Karpas-422 (cell line): ENCODE data around the gene SUPT3H. TPM values are rescaled to one million over a fixed set of nuclear protein-coding genes. Genes with fewer than 3 reads are reported as not detected.
A peak's percentile ranks its signal among the peaks of the same experiment; 100 is the strongest.

Experiments used
- DNase-seq: peaks from one replicate; pipeline ENCODE4 v3.0.0-alpha.2; 2015
- H2AFZ ChIP-seq: fragments of 200-600 bp; sonication (generic); 2 replicates; pipeline ENCODE4 v1.6.1; 2014; ENCODE audit warnings: antibody characterized with exemption, low read length, mixed read lengths
- H3K27ac ChIP-seq: fragments of 200-600 bp; sonication (generic); 2 replicates; pipeline ENCODE4 v1.5.1; 2014; ENCODE audit warnings: mild to moderate bottlenecking, low read length, moderate library complexity
- H3K27me3 ChIP-seq: fragments of 200-600 bp; sonication (generic); 2 replicates; pipeline ENCODE4 v1.6.1; 2014; ENCODE audit warnings: low read length, mixed read lengths
- H3K36me3 ChIP-seq: fragments of 200-600 bp; sonication (generic); 2 replicates; pipeline ENCODE4 v1.6.1; 2014; ENCODE audit warnings: low read length, mixed read lengths; ENCODE audit not compliant: insufficient read depth
- H3K4me1 ChIP-seq: fragments of 200-600 bp; sonication (generic); 2 replicates; pipeline ENCODE4 v1.6.1; 2014; ENCODE audit warnings: mild to moderate bottlenecking, low read length, mixed read lengths
- H3K4me2 ChIP-seq: fragments of 200-600 bp; sonication (generic); 2 replicates; pipeline ENCODE4 v1.6.1; 2014; ENCODE audit warnings: low read length, low read depth, mild to moderate bottlenecking; ENCODE audit not compliant: poor library complexity, severe bottlenecking
- H3K4me3 ChIP-seq: fragments of 200-600 bp; sonication (generic); 2 replicates; pipeline ENCODE4 v1.5.1; 2014; ENCODE audit warnings: mild to moderate bottlenecking, antibody characterized with exemption, low read length, mixed read lengths
- H3K79me2 ChIP-seq: fragments of 200-600 bp; sonication (generic); 2 replicates; pipeline ENCODE4 v1.6.1; 2014; ENCODE audit warnings: mild to moderate bottlenecking, low read length, mixed read lengths
- H3K9ac ChIP-seq: fragments of 200-600 bp; sonication (generic); 2 replicates; pipeline ENCODE4 v1.6.0; 2014; ENCODE audit warnings: low read length
- H3K9me2 ChIP-seq: fragments of 200-600 bp; sonication (generic), shearing (Covaris generic); replicated peaks from 2 replicates; pipeline ENCODE4 v1.6.0; 2014; ENCODE audit warnings: mild to moderate bottlenecking, low read length, moderate library complexity; ENCODE audit not compliant: insufficient read depth
- H3K9me3 ChIP-seq: fragments of 300-700, 200-600 bp; sonication (generic); 2 replicates; pipeline ENCODE4 v1.6.1; 2014; ENCODE audit warnings: low read length, mixed read lengths
- H4K20me1 ChIP-seq: fragments of 200-600 bp; sonication (generic); 2 replicates; pipeline ENCODE4 v1.6.1; 2014; ENCODE audit warnings: mild to moderate bottlenecking, antibody characterized with exemption, low read length, low read depth; ENCODE audit not compliant: insufficient read depth
- total RNA-seq: library from RNA; depleted of rRNA; stranded (reverse); fragments of >200 nt; shearing (Covaris generic); gene quantifications from 2 replicates; pipeline ENCODE4 v1.2.3, GENCODE V29; 2014; ENCODE audit warnings: low replicate concordance; rRNA removed

SUPT3H gene
- total RNA-seq, result 2.0 and 2.6 TPM in 2 replicates

DNA sequence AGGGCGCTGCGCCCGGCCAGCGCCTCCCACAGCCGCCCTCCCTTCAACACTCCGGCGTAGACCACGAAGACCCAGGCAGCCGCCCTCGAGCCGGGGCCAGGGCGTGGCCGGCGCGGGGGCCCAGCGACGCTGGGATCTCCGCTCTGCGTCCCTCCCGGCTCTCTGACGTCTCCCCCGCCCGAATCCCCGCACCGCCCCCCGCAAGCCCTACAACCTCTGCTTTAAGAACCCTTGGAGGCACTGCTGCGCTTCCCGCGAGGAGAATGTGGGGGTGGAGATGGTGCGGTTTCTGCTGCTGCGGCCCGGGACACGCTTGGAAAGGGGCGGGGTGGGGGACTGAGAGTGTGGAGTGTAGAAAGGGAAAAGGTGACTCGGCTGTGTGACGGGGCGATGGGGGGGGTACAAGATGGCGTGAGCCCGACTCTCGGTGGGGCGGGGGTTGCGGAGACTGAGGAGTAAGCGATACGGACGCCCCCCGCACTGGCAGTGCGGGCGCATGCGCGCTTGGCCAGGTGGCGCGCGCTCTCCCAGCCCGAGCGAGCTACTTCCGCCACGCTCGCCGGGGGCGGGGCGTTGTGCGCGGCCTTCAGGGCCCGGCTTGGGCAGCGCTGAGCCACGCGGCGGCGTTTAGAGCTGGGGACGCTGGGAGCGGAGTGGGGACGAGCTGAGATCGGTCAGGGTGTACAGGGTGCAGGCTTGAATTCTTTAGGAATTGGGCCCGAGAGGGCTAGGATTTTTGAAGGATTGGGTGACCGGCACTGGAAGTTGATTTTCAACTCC lies at the start of gene SUPT3H:
TSS of gene SUPT3H (minus strand) at position 381 of the 780 bp plus-strand sequence.
- peak within 1 kb of the TSS; percentile 95 for H3K4me3 ChIP-seq
- H3K27ac ChIP-seq, result peak within 1 kb of the TSS; percentile 62
- peaks cover 34% of the 10 kb centered on the region for H3K4me1 ChIP-seq
- DNase-seq, result peak; percentile 96
- H3K27me3 ChIP-seq, result no peaks in the 10 kb centered on the region
- H4K20me1 ChIP-seq, result no peaks in the 10 kb centered on the region
- no peaks in the 10 kb centered on the region for H3K9me2 ChIP-seq
- H3K9ac ChIP-seq, result peak within 1 kb of the TSS; percentile 87
- H3K79me2 ChIP-seq, result no peaks in the 10 kb centered on the region
- peak within 1 kb of the TSS; percentile 98 for H2AFZ ChIP-seq
- H3K4me2 ChIP-seq, result peak within 1 kb of the TSS; percentile 92
- H3K36me3 ChIP-seq, result no peaks in the 10 kb centered on the region
- H3K9me3 ChIP-seq, result no peaks in the 10 kb centered on the region

DNA sequence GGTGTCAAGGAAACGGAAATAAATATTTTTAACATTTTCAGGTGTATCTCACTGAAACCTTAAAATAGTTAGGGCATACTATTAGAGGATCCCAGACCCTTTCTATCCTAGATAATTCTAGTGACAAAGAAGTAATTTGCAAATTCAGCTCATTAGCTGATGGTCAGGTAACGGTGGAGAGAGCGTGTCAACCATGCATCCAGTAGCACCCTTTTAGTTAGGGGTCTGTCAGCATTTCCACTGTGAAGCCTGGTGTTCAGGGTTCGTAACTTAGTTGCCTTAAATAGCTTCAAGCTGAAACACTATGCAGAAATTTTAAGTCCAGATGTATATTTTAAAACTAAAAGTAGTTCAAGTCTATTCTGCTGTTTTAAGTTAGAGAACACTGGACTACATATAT lies 48.5 kb upstream of the SUPT3H start:
- H2AFZ ChIP-seq, result no peak overlapping the region
- no peak overlapping the region for H3K4me3 ChIP-seq
- no peaks in the 10 kb centered on the region for H3K79me2 ChIP-seq
- H3K4me1 ChIP-seq, result no peaks in the 10 kb centered on the region
- no peaks in the 10 kb centered on the region for H3K27me3 ChIP-seq
- no peak overlapping the region for H3K4me2 ChIP-seq
- H4K20me1 ChIP-seq, result no peaks in the 10 kb centered on the region
- H3K9me3 ChIP-seq, result no peaks in the 10 kb centered on the region
- no peaks in the 10 kb centered on the region for H3K36me3 ChIP-seq
- H3K9ac ChIP-seq, result no peak overlapping the region
- no peaks in the 10 kb centered on the region for H3K9me2 ChIP-seq
- no peak overlapping the region for H3K27ac ChIP-seq
- DNase-seq, result peak; percentile 19

DNA sequence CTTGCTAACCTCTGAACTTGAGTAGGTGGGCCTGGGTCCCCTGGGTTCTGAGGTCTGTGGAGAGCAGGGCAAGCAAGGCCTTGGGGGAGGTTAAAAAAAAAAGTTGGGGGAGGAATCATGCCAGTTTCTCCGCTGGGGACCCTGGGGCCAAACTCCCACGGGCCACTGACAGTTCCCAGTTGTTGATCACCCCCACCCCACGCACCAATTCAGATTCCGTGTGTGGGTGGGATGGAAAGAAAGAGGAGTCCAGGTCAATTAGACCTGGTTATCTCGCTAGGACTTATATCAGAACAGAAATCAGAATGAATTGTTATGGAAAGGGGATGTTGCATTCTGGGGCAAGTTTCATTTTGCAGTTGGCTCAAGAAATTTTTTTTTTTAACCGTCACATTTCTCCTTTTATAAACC lies 46.7 kb upstream of the SUPT3H start:
- no peaks in the 10 kb centered on the region for H3K27me3 ChIP-seq
- no peaks in the 10 kb centered on the region for H3K4me1 ChIP-seq
- no peaks in the 10 kb centered on the region for H3K9me2 ChIP-seq
- no peaks in the 10 kb centered on the region for H3K79me2 ChIP-seq
- H4K20me1 ChIP-seq, result no peaks in the 10 kb centered on the region
- no peak overlapping the region for H3K9ac ChIP-seq
- H3K9me3 ChIP-seq, result no peaks in the 10 kb centered on the region
- no peak overlapping the region for H3K4me3 ChIP-seq
- H3K27ac ChIP-seq, result no peak overlapping the region
- no peak overlapping the region for H3K4me2 ChIP-seq
- no peak overlapping the region for H2AFZ ChIP-seq
- no peaks in the 10 kb centered on the region for H3K36me3 ChIP-seq
- peak; percentile 17 for DNase-seq

DNA sequence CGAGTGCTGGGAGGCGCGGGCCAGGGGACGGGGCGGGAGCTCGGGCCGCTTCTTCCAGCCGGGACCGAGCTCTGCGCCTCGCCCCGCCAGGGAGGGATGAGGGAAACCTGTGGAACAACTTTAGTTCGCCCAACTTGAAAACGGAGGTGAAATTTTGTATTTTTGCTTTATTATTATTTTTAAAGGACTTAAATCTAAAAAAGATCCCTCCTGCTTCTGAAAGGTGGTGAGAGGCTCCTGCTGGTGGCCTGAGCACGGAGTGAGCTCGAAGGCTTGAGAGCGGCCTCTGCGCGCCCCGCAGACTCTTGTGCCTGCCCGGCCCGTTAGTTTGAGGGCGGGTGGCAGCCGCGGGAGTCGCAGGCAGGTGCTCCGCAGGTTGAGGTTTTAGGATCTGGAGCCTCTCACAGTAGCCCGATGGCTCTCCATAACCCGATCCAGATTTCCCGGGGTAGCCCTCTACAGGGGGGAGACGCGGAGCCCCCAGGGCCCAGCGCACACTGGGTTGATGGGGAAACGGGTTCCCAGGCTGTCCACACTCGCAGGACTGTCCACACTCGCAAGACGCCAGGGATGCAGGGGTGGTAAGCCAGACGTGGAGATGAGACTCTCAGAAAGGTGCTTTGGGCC lies 46.2 kb upstream of the SUPT3H start:
- H2AFZ ChIP-seq, result no peak overlapping the region
- no peak for DNase-seq
- H3K27ac ChIP-seq, result no peak overlapping the region

DNA sequence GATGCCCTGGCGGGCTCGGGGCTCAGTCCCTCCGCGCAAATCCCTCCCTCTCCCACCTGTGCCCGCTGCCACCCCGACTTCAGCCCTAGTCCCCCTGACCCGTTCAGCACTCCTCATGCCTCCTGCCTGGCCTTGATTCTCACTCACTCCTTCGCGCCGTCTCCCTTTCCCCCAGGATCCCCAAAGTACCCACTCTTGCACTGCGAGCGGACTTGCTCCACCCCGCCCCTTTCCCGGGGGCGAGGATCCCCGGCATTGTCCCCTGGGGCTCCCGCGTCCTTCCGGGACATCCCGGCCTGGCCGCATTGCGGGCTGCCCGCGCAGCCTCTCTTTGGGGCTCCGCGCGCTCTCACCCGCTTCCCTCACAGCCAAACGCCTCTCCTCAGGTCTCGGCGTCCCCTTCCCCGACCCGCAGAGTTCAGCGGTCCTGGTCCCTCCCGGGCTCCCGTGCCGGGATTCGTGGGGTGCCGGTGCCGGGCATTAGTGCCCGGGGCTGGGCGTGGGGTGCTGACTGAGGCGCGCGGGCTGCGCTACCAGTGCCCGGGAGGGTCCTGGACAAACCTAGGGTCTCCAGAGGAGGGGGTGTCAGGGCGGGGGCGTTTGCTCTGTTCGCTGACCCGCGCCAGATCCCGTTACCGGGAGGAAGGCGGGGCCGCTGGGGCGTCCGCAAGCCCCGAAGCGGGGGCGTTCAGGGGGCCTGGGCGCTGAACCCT lies 45.5 kb upstream of the SUPT3H start:
- H3K36me3 ChIP-seq, result no peaks in the 10 kb centered on the region

More for the DNA sequence above, 46.2 kb upstream of the SUPT3H start:
- Histone ChIP-seq H3K4me2 (no peak overlapping the region), H3K9me2 (no peaks in the 10 kb centered on the region), H3K4me1 (no peaks in the 10 kb centered on the region), H3K9ac (no peak overlapping the region), H3K36me3 (no peaks in the 10 kb centered on the region), H3K79me2 (no peaks in the 10 kb centered on the region), H3K4me3 (no peak overlapping the region), H4K20me1 (no peaks in the 10 kb centered on the region), H3K9me3 (no peaks in the 10 kb centered on the region), H3K27me3 (no peaks in the 10 kb centered on the region)

DNA sequence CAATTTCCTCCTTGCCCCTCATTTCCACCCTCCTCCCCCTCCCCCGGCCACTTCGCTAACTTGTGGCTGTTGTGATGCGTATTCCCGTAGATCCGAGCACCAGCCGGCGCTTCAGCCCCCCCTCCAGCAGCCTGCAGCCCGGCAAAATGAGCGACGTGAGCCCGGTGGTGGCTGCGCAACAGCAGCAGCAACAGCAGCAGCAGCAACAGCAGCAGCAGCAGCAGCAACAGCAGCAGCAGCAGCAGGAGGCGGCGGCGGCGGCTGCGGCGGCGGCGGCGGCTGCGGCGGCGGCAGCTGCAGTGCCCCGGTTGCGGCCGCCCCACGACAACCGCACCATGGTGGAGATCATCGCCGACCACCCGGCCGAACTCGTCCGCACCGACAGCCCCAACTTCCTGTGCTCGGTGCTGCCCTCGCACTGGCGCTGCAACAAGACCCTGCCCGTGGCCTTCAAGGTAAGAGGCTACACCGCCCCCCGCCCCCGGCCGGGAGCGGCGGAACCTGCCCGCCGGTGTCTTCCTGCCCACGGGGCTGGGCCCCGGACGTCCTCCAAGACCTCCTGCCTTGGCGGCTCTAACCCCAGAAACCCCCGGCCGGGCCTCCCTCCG lies 44.9 kb upstream of the SUPT3H start:
- H3K9ac ChIP-seq, result no peak overlapping the region
- no peaks in the 10 kb centered on the region for H3K79me2 ChIP-seq
- no peaks in the 10 kb centered on the region for H3K9me3 ChIP-seq
- H3K27ac ChIP-seq, result no peak overlapping the region
- H3K27me3 ChIP-seq, result no peaks in the 10 kb centered on the region
- H3K4me1 ChIP-seq, result no peaks in the 10 kb centered on the region
- no peaks in the 10 kb centered on the region for H3K36me3 ChIP-seq
- H2AFZ ChIP-seq, result no peak overlapping the region; the same call in 1 of the 2 replicates
- no peaks in the 10 kb centered on the region for H4K20me1 ChIP-seq
- DNase-seq, result no peak
- H3K4me2 ChIP-seq, result peak overlapping the region; percentile 32
- H3K4me3 ChIP-seq, result peak overlapping the region; percentile 40; the same call in 1 of the 2 replicates
- H3K9me2 ChIP-seq, result no peaks in the 10 kb centered on the region

More for the DNA sequence above, 45.5 kb upstream of the SUPT3H start:
- Histone ChIP-seq H3K9me3 (no peaks in the 10 kb centered on the region), H4K20me1 (no peaks in the 10 kb centered on the region), H3K79me2 (no peaks in the 10 kb centered on the region), H3K9me2 (no peaks in the 10 kb centered on the region), H3K4me3 (no peak overlapping the region), H3K4me1 (no peaks in the 10 kb centered on the region), H3K27me3 (no peaks in the 10 kb centered on the region), H3K4me2 (no peak overlapping the region), H2AFZ (no peak overlapping the region), H3K27ac (no peak overlapping the region), H3K9ac (no peak overlapping the region)
- no peak for DNase-seq

DNA sequence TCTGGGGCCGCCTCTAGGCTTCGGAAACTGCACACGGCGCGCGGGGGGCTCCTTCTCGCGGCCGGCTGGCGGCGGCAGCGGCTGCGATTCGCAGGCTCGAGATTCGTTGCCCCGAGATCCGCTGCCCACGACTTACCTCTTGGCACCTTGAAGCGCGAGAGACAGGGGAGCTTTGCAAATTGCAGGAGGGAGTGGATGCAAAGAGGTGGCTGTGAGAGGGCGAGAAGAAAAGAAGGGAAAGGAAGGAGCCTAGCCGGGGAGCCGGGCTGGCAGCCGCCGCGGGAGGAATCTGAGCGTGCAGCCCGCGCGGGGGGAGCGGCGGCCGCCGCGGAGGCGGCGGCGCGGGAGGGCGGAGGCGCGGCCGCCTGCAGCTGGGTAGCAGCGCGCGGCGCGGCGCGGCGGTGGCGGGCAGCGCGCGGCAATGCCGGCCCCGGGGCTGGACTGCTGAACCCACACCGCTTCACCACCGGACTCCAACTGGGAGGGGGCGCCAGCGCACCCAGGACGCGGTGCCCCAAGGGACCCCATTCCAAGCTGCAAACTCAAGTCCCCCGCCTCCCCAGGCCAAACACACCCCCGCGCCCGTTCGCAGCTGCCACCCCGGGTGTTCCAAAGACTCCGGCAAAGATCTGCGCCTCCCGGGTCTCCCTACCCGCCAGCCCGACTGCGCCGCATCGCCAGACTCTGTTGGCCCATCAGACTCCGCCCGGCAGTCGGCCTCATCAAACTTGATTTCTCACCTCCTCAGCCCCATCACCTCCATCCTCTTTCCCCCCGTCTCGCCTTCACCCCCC lies 44.2 kb upstream of the SUPT3H start:
- Histone ChIP-seq H2AFZ (no peak overlapping the region; the same call in 1 of the 2 replicates), H3K27ac (no peak overlapping the region), H3K4me3 (peak overlapping the region; percentile 40; the same call in 1 of the 2 replicates), H3K9me3 (no peaks in the 10 kb centered on the region), H3K4me1 (no peaks in the 10 kb centered on the region), H3K36me3 (no peaks in the 10 kb centered on the region), H3K79me2 (no peaks in the 10 kb centered on the region), H3K9ac (no peak overlapping the region), H3K27me3 (no peaks in the 10 kb centered on the region), H3K4me2 (peak overlapping the region; percentile 32), H4K20me1 (no peaks in the 10 kb centered on the region), H3K9me2 (no peaks in the 10 kb centered on the region)
- no peak for DNase-seq
